Measurements from ENCODE around the gene OR10H4. TPM values are rescaled to one million over a fixed set of nuclear protein-coding genes. Genes with fewer than 3 reads are reported as not detected.

OR10H4 gene
- total RNA-seq, 2 donors from 2014 or later = not detected

Other genes starting within 250 kb of the OR10H4 start
- not detected for gene OR10H2, start 221.0 kb upstream of the OR10H4 start, total RNA-seq
- gene OR10H3, start 211.0 kb upstream of the OR10H4 start, total RNA-seq = not detected
- gene OR10H5, start 161.3 kb upstream of the OR10H4 start, total RNA-seq = not detected
- gene OR10H1, start 133.3 kb upstream of the OR10H4 start, total RNA-seq = not detected
- not detected for gene CYP4F2, start 50.9 kb upstream of the OR10H4 start, total RNA-seq
- gene CYP4F11, start 14.5 kb upstream of the OR10H4 start, total RNA-seq = under 1 TPM; 0.34 to 0.41 TPM
- 100 to 1,000 TPM; 183 to 310 TPM for gene TPM4, start 127.5 kb downstream of the OR10H4 start, total RNA-seq
- gene RAB8A, start 162.9 kb downstream of the OR10H4 start, total RNA-seq = 10 to 100 TPM; 28.2 to 29.8 TPM
- under 1 TPM; 0.16 to 0.56 TPM for gene HSH2D, start 194.7 kb downstream of the OR10H4 start, total RNA-seq
- gene CIB3, start 224.5 kb downstream of the OR10H4 start, total RNA-seq = not detected
- 10 to 100 TPM; 41.3 to 44.1 TPM for gene FAM32A, start 236.4 kb downstream of the OR10H4 start, total RNA-seq
- gene AP1M1, start 248.9 kb downstream of the OR10H4 start, total RNA-seq = 10 to 100 TPM; 48.1 to 52.6 TPM

Measured in left cardiac atrium (tissue), 2 donors.